WTC11 (cell line): ENCODE results near the gene ETS2.

Experiments
- CTCF ChIP-seq: fragments of 200-600 bp; IDR thresholded peaks from 2 replicates; pipeline ENCODE4 v1.8.0; 2022; ENCODE audit warnings: antibody characterized with exemption
- PRDM15 ChIP-seq: sonication (generic); formaldehyde crosslinking; IDR thresholded peaks from 2 replicates; pipeline ENCODE4 v1.8.0; 2022; ENCODE audit warnings: missing genetic modification reagents
- TEAD4 ChIP-seq: sonication (generic); formaldehyde crosslinking; IDR thresholded peaks from 2 replicates; pipeline ENCODE4 v1.8.0; 2022; ENCODE audit warnings: mild to moderate bottlenecking, missing genetic modification reagents
- USF2 ChIP-seq: sonication (generic); formaldehyde crosslinking; IDR thresholded peaks from 2 replicates; pipeline ENCODE4 v1.8.1; 2023; ENCODE audit warnings: mild to moderate bottlenecking, missing genetic modification reagents, moderate library complexity
- ZNF425 ChIP-seq: fragments of 250-450 bp; sonication (Bioruptor Pico); conservative IDR thresholded peaks from 2 replicates; pipeline ENCODE4 v1.9.0; 2021; ENCODE audit warnings: mild to moderate bottlenecking
- ZNF512 ChIP-seq: sonication (generic); formaldehyde crosslinking; IDR thresholded peaks from 2 replicates; pipeline ENCODE4 v1.8.1; 2022; ENCODE audit warnings: missing genetic modification reagents, borderline replicate concordance

GRCh38 chr21:38771536-38771935 is 34.2 kb upstream of the ETS2 start:
- TF ChIP-seq PRDM15 (CRISPR knock-in tag) (no peak), TEAD4 (CRISPR knock-in tag) (no peak), ZNF425 (CRISPR knock-in tag) (no peak), ZNF512 (CRISPR knock-in tag) (no peak), USF2 (CRISPR knock-in tag) (no peak), CTCF (no peak)
